Endothelial cell (in vitro differentiated cells): ENCODE measurements around the gene ALDH1B1. TPM values are rescaled to one million over a fixed set of nuclear protein-coding genes. Genes with fewer than 3 reads are reported as not detected.

Source experiments
- DNase-seq: peaks from one replicate; pipeline ENCODE4 v3.0.0; 2021; ENCODE audit warnings: low spot score
- H3K27ac Mint-ChIP-seq: one replicate; pipeline ENCODE4 v1.8.0; 2021; ENCODE audit warnings: mixed read lengths, inconsistent platforms; ENCODE audit not compliant: unreplicated experiment
- H3K27me3 Mint-ChIP-seq: one replicate; pipeline ENCODE4 v1.8.0; 2021; ENCODE audit warnings: mild to moderate bottlenecking, moderate library complexity, mixed read lengths, inconsistent platforms; ENCODE audit not compliant: unreplicated experiment
- H3K36me3 Mint-ChIP-seq: one replicate; pipeline ENCODE4 v1.8.0; 2021; ENCODE audit warnings: mild to moderate bottlenecking, low read depth, mixed read lengths, inconsistent platforms; ENCODE audit not compliant: unreplicated experiment
- H3K4me1 Mint-ChIP-seq: one replicate; pipeline ENCODE4 v1.8.0; 2021; ENCODE audit warnings: mild to moderate bottlenecking, mixed read lengths, inconsistent platforms; ENCODE audit not compliant: unreplicated experiment
- H3K4me3 Mint-ChIP-seq: one replicate; pipeline ENCODE4 v1.8.0; 2021; ENCODE audit warnings: mild to moderate bottlenecking, mixed read lengths, inconsistent platforms; ENCODE audit not compliant: unreplicated experiment
- H3K9me3 Mint-ChIP-seq: one replicate; pipeline ENCODE4 v1.8.0; 2021; ENCODE audit warnings: mixed read lengths, inconsistent platforms; ENCODE audit not compliant: unreplicated experiment
- total RNA-seq: library from RNA; stranded (reverse); fragmentation: NEBNext Ultra II Directional; extraction: Animal tissue kit (Norgen Biotek cat#: 25700); gene quantifications from one replicate; pipeline ENCODE4 v1.2.1, GENCODE V29; 2021; ENCODE audit not compliant: unreplicated experiment
- TF ChIP-seq, protein P1 (sequence below): fragments of 200-600 bp; sonication (generic); IDR thresholded peaks from one replicate; pipeline ENCODE4 v1.5.0; 2021; ENCODE audit warnings: antibody characterized with exemption; ENCODE audit not compliant: unreplicated experiment

The ALDH1B1 gene
- total RNA-seq, 1 donor from 2014 or later: 18.7 TPM

DNA sequence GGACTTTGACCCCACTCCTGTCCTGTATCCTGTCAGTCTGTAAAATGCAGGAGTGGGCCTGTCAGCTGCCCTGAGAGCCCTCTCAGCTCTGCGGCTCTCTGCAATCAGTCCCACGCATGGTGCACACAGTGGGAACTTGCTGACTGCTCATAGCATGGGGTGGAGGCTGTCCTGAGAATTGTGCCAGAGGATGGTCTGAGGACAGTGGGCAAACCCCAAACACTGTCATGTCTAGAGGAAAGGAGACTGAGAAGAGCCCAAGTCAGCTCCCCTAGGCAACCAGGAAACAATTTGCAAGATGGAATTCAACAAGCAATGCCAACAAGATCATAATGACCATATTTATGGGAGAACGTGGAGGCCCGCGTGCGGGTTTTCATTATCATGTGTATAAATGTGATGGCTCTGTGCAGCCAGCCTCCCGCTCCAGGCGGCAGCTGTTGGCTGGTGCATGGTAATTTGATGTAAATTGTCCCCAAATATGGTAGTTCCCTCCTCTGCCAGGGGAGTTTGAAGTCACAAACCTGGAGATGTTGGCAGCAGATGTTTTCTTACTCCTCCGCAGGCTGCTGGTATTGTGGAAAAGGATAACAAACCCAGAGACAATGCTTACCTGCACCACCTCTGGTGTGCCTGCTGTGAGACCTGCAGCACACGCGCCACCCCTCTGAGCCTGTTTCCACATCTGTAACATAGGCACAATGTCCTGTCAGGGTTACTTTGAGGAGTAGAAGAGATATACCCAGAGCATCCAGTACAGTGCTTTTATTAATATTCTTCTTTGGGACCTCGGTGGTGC is 39.8 kb upstream of the ALDH1B1 start:
- no peak for DNase-seq
- TF ChIP-seq, protein P1, sequence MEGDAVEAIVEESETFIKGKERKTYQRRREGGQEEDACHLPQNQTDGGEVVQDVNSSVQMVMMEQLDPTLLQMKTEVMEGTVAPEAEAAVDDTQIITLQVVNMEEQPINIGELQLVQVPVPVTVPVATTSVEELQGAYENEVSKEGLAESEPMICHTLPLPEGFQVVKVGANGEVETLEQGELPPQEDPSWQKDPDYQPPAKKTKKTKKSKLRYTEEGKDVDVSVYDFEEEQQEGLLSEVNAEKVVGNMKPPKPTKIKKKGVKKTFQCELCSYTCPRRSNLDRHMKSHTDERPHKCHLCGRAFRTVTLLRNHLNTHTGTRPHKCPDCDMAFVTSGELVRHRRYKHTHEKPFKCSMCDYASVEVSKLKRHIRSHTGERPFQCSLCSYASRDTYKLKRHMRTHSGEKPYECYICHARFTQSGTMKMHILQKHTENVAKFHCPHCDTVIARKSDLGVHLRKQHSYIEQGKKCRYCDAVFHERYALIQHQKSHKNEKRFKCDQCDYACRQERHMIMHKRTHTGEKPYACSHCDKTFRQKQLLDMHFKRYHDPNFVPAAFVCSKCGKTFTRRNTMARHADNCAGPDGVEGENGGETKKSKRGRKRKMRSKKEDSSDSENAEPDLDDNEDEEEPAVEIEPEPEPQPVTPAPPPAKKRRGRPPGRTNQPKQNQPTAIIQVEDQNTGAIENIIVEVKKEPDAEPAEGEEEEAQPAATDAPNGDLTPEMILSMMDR: no peak
- no peak overlapping the region for H3K27ac Mint-ChIP-seq
- H3K4me1 Mint-ChIP-seq: peaks cover 9% of the 10 kb centered on the region
- no peak overlapping the region for H3K4me3 Mint-ChIP-seq
- H3K27me3 Mint-ChIP-seq: peaks cover 1% of the 10 kb centered on the region
- no peaks in the 10 kb centered on the region for H3K9me3 Mint-ChIP-seq
- H3K36me3 Mint-ChIP-seq: no peaks in the 10 kb centered on the region

DNA sequence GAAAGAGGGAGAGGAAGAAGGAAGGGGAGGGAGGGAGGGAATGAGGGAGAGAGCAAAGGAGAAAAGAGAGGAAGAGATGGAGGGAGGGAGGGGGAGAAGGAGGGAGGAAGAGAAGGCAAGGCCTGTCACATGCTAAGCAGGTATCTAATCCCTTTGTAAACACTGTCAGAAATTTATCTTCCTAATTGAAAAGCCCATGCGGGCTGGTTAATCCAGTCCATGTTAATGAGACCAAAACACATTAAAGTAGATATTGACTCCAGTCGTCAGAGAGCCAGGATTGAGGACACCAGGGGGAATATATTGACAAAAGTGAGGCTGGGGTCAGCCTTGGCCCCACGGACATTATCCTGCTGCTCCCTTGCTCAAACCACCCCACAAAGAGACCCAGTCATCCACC is 37.4 kb upstream of the ALDH1B1 start:
- TF ChIP-seq, protein P1: no peak

DNA sequence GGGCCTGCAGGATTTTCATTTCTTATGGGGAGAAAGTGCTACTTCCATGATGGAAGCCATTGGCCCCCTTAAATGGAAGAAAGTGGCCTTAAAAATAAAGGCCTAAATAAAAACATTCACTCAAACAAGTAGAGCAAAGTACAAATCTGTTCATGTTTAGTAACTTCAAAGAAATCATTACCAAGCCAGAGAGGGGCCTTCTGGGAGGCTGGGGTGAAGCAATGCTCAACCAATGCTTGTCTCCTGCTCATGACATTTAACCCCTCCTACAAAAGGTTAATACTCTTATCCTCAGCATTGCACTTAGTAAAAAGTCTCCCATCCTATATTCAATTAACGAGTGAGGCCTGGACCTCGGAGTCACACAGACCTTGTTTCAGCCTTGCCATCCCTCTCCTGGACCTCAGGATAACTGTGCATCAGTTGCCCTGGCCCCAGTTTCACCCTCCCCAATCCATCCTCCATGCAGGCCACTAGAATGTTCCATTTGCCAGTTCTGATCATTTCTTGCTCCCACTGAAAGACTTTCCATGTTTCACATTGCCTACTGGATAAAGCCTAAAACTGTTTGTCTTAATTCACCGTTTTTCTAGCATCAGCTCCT is 36.9 kb upstream of the ALDH1B1 start:
- H3K4me3 Mint-ChIP-seq: no peak overlapping the region
- peaks cover 14% of the 10 kb centered on the region for H3K4me1 Mint-ChIP-seq
- H3K27me3 Mint-ChIP-seq: peaks cover 1% of the 10 kb centered on the region
- H3K27ac Mint-ChIP-seq: no peak overlapping the region
- no peaks in the 10 kb centered on the region for H3K36me3 Mint-ChIP-seq
- no peaks in the 10 kb centered on the region for H3K9me3 Mint-ChIP-seq
- DNase-seq: no peak
- TF ChIP-seq, protein P1: no peak

More for the DNA sequence above, 37.4 kb upstream of the ALDH1B1 start:
- Mint-ChIP-seq H3K27ac (no peak overlapping the region), H3K36me3 (no peaks in the 10 kb centered on the region), H3K27me3 (peaks cover 1% of the 10 kb centered on the region), H3K4me3 (no peak overlapping the region), H3K9me3 (no peaks in the 10 kb centered on the region), H3K4me1 (peaks cover 14% of the 10 kb centered on the region)
- DNase-seq: no peak

DNA sequence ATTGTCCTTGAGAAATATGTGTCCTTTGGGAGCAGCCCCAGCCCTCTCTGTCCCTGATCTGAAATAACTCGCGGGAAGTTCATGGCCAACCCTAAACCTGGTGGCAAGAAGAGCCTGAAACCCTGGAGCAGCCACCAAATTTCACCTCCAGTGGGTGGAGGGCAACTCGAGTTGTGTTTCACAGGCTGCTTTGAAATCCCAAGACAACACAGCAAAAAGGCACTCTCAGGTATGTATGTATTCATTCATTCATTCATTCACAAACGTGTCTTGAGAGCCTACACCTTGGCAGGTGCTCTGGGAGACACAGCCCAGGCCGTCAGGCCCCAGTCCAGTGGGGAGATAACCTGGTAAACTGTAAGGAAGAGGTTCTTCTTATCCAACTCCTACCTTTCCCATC is 35.7 kb upstream of the ALDH1B1 start:
- DNase-seq: no peak
- H3K27me3 Mint-ChIP-seq: peaks cover 2% of the 10 kb centered on the region
- TF ChIP-seq, protein P1: no peak
- H3K4me3 Mint-ChIP-seq: no peak overlapping the region
- no peak overlapping the region for H3K27ac Mint-ChIP-seq
- H3K4me1 Mint-ChIP-seq: peaks cover 12% of the 10 kb centered on the region
- H3K9me3 Mint-ChIP-seq: no peaks in the 10 kb centered on the region
- no peaks in the 10 kb centered on the region for H3K36me3 Mint-ChIP-seq
